Measurements from ENCODE around the gene SND1. TPM values are rescaled to one million over a fixed set of nuclear protein-coding genes. Genes with fewer than 3 reads are reported as not detected.

SND1 gene
- total RNA-seq, 1 experiment from 2014 or later: 104 TPM

DNA sequence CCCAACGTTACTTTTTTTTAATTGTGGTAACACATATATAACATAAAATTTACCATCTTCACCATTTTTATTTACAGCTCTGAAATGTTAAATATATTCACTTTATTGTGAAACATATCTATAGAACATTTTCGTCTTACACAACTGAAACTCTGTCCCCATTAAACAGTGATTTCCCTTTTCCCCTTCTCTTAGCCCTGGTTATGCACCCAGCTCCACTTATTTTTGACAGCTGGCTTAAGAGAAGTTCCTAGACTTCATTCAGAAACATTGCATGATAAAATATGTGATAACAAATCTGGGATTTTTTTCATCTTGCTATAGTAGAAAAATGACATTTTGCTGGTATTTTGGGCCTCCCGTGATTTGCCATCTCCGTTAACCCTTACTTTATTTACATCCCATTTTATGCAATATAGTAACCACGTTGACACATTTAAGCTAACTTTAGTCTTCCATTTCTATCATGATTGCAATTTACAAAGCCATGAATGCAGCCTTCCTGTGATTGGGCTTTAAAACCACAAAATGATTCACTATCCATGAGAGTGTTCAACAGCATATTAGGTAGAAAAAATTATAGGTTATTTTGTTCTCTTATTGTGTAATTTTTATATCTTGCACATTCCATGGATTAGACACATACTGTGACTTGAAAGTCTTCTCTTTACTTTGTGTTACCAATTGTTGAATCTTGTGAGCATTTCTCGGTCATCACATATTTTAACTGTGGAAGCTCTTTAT is 139.6 kb downstream of the SND1 start:
- no peak overlapping the region for H3K4me3 ChIP-seq (ENCODE audit: low read length)
- no peaks in the 10 kb centered on the region for H3K9me3 ChIP-seq (ENCODE audit: low read length)
- no peak overlapping the region for H3K4me2 ChIP-seq (ENCODE audit: low read depth, low read length, poor library complexity, severe bottlenecking)
- peak overlapping the region; percentile 35 for H3K27ac ChIP-seq (ENCODE audit: low read length)
- no peaks in the 10 kb centered on the region for H3K9me2 ChIP-seq (replicated peaks; ENCODE audit: insufficient read depth, low read length)
- H3K79me2 ChIP-seq (ENCODE audit: low read length): peaks cover 97% of the 10 kb centered on the region
- H4K20me1 ChIP-seq (ENCODE audit: insufficient read depth, low read depth, low read length): no peaks in the 10 kb centered on the region
- no peak for DNase-seq
- no peak overlapping the region for H3K9ac ChIP-seq (ENCODE audit: low read length)
- no peaks in the 10 kb centered on the region for H3K27me3 ChIP-seq (ENCODE audit: low read length)
- peaks cover 73% of the 10 kb centered on the region for H3K4me1 ChIP-seq (ENCODE audit: low read length)
- no peaks in the 10 kb centered on the region for H3K36me3 ChIP-seq (ENCODE audit: insufficient read depth, low read length)
- no peak overlapping the region for H2AFZ ChIP-seq (ENCODE audit: low read length)

GRCh38 chr7:127792528-127793342 is 140.7 kb downstream of the SND1 start:
- H3K9me3 ChIP-seq (ENCODE audit: low read length): no peaks in the 10 kb centered on the region
- H3K27me3 ChIP-seq (ENCODE audit: low read length): no peaks in the 10 kb centered on the region
- no peak overlapping the region for H3K9ac ChIP-seq (ENCODE audit: low read length)
- H3K27ac ChIP-seq (ENCODE audit: low read length): peak overlapping the region; percentile 38
- peaks cover 97% of the 10 kb centered on the region for H3K79me2 ChIP-seq (ENCODE audit: low read length)
- H3K4me2 ChIP-seq (ENCODE audit: low read depth, low read length, poor library complexity, severe bottlenecking): peak overlapping the region; percentile 10
- DNase-seq: peak; percentile 81
- H3K9me2 ChIP-seq (replicated peaks; ENCODE audit: insufficient read depth, low read length): no peaks in the 10 kb centered on the region
- no peak overlapping the region for H2AFZ ChIP-seq (ENCODE audit: low read length)
- peaks cover 63% of the 10 kb centered on the region for H3K4me1 ChIP-seq (ENCODE audit: low read length)
- no peaks in the 10 kb centered on the region for H3K36me3 ChIP-seq (ENCODE audit: insufficient read depth, low read length)
- H3K4me3 ChIP-seq (ENCODE audit: low read length): no peak overlapping the region
- no peaks in the 10 kb centered on the region for H4K20me1 ChIP-seq (ENCODE audit: insufficient read depth, low read depth, low read length)

DNA sequence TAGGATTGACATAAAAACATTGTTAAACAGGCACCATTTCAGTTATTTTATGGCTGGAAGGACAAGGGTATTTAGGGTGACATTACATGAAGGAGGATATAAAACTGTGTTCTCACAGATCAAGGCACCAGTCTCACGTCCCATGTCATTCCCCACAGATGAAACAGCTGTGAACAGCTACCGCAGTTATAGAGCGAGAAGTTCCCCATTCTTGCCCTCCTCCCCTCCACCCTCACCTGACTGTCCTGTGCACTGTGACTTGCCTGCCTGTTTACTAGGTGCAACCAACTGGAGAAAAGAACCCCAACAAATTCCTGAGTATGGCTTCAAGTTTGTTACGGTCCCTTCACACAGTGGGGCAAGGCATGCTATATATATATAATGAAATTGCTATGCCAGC is 141.6 kb downstream of the SND1 start:
- DNase-seq: no peak
- no peak overlapping the region for H2AFZ ChIP-seq (ENCODE audit: low read length)
- peak overlapping the region; percentile 25 for H3K4me2 ChIP-seq (ENCODE audit: low read depth, low read length, poor library complexity, severe bottlenecking)
- H3K36me3 ChIP-seq (ENCODE audit: insufficient read depth, low read length): no peaks in the 10 kb centered on the region
- no peaks in the 10 kb centered on the region for H3K9me3 ChIP-seq (ENCODE audit: low read length)
- H3K4me3 ChIP-seq (ENCODE audit: low read length): no peak overlapping the region
- no peak overlapping the region for H3K9ac ChIP-seq (ENCODE audit: low read length)
- peaks cover 60% of the 10 kb centered on the region for H3K4me1 ChIP-seq (ENCODE audit: low read length)
- no peaks in the 10 kb centered on the region for H4K20me1 ChIP-seq (ENCODE audit: insufficient read depth, low read depth, low read length)
- H3K79me2 ChIP-seq (ENCODE audit: low read length): peaks cover 97% of the 10 kb centered on the region
- no peaks in the 10 kb centered on the region for H3K27me3 ChIP-seq (ENCODE audit: low read length)
- H3K9me2 ChIP-seq (replicated peaks; ENCODE audit: insufficient read depth, low read length): no peaks in the 10 kb centered on the region
- H3K27ac ChIP-seq (ENCODE audit: low read length): peak overlapping the region; percentile 38

GRCh38 chr7:127794136-127794535 is 142.1 kb downstream of the SND1 start:
- no peak for DNase-seq
- Histone ChIP-seq H3K9me2 (replicated peaks; ENCODE audit: insufficient read depth, low read length) (no peaks in the 10 kb centered on the region), H3K9ac (ENCODE audit: low read length) (no peak overlapping the region), H2AFZ (ENCODE audit: low read length) (no peak overlapping the region), H3K4me1 (ENCODE audit: low read length) (peaks cover 58% of the 10 kb centered on the region), H3K4me3 (ENCODE audit: low read length) (no peak overlapping the region), H3K36me3 (ENCODE audit: insufficient read depth, low read length) (no peaks in the 10 kb centered on the region), H3K79me2 (ENCODE audit: low read length) (peaks cover 97% of the 10 kb centered on the region), H3K9me3 (ENCODE audit: low read length) (no peaks in the 10 kb centered on the region), H3K27ac (ENCODE audit: low read length) (peak overlapping the region; percentile 38), H3K27me3 (ENCODE audit: low read length) (no peaks in the 10 kb centered on the region), H3K4me2 (ENCODE audit: low read depth, low read length, poor library complexity, severe bottlenecking) (peak overlapping the region; percentile 25), H4K20me1 (ENCODE audit: insufficient read depth, low read depth, low read length) (no peaks in the 10 kb centered on the region)

- Histone ChIP-seq H3K27me3 (ENCODE audit: low read length) (no peaks in the 10 kb centered on the region), H3K4me3 (ENCODE audit: low read length) (no peak overlapping the region), H3K9ac (ENCODE audit: low read length) (no peak overlapping the region), H3K9me2 (replicated peaks; ENCODE audit: insufficient read depth, low read length) (no peaks in the 10 kb centered on the region), H4K20me1 (ENCODE audit: insufficient read depth, low read depth, low read length) (no peaks in the 10 kb centered on the region), H3K79me2 (ENCODE audit: low read length) (peaks cover 97% of the 10 kb centered on the region), H2AFZ (ENCODE audit: low read length) (no peak overlapping the region), H3K9me3 (ENCODE audit: low read length) (no peaks in the 10 kb centered on the region), H3K4me2 (ENCODE audit: low read depth, low read length, poor library complexity, severe bottlenecking) (no peak overlapping the region), H3K36me3 (ENCODE audit: insufficient read depth, low read length) (no peaks in the 10 kb centered on the region), H3K27ac (ENCODE audit: low read length) (peak overlapping the region; percentile 38; the same call in 1 of the 2 replicates), H3K4me1 (ENCODE audit: low read length) (peaks cover 58% of the 10 kb centered on the region)
- DNase-seq: no peak
Measured at GRCh38 chr7:127794551-127794950, 142.6 kb downstream of the SND1 start.

DNA sequence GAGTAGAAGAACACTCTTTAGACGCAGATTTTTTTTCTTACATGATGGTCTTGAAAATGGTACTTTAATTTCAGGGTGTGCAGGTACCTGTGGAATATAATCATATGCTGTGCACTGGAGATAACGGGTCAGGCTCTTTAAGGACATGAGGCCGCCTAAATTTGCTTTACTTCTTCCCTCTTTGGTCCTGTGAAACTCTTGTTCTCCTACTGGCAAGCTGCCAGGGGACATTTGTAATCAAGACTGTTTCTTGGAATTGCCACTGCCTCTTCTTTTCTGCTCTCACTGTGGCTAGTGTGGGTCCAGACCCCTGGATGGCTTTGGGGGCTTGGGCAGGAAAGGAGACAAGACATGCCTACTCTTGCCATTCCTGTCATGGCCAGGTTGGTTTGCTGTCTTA is 146.0 kb downstream of the SND1 start:
- Histone ChIP-seq H3K27me3 (ENCODE audit: low read length) (no peaks in the 10 kb centered on the region), H3K9me2 (replicated peaks; ENCODE audit: insufficient read depth, low read length) (no peaks in the 10 kb centered on the region), H4K20me1 (ENCODE audit: insufficient read depth, low read depth, low read length) (no peaks in the 10 kb centered on the region), H3K27ac (ENCODE audit: low read length) (peak overlapping the region; percentile 2; the same call in 1 of the 2 replicates), H3K4me2 (ENCODE audit: low read depth, low read length, poor library complexity, severe bottlenecking) (no peak overlapping the region), H3K9me3 (ENCODE audit: low read length) (no peaks in the 10 kb centered on the region), H3K36me3 (ENCODE audit: insufficient read depth, low read length) (no peaks in the 10 kb centered on the region), H3K4me3 (ENCODE audit: low read length) (no peak overlapping the region), H3K79me2 (ENCODE audit: low read length) (peaks cover 94% of the 10 kb centered on the region), H2AFZ (ENCODE audit: low read length) (no peak overlapping the region), H3K4me1 (ENCODE audit: low read length) (peaks cover 34% of the 10 kb centered on the region), H3K9ac (ENCODE audit: low read length) (no peak overlapping the region)
- DNase-seq: no peak

- H4K20me1 ChIP-seq (ENCODE audit: insufficient read depth, low read depth, low read length): no peaks in the 10 kb centered on the region
- no peaks in the 10 kb centered on the region for H3K27me3 ChIP-seq (ENCODE audit: low read length)
- no peak overlapping the region for H3K4me2 ChIP-seq (ENCODE audit: low read depth, low read length, poor library complexity, severe bottlenecking)
- H2AFZ ChIP-seq (ENCODE audit: low read length): no peak overlapping the region
- H3K4me1 ChIP-seq (ENCODE audit: low read length): peaks cover 25% of the 10 kb centered on the region
- H3K9me3 ChIP-seq (ENCODE audit: low read length): no peaks in the 10 kb centered on the region
- no peak overlapping the region for H3K27ac ChIP-seq (ENCODE audit: low read length)
- no peak overlapping the region for H3K4me3 ChIP-seq (ENCODE audit: low read length)
- H3K9ac ChIP-seq (ENCODE audit: low read length): no peak overlapping the region
- no peaks in the 10 kb centered on the region for H3K9me2 ChIP-seq (replicated peaks; ENCODE audit: insufficient read depth, low read length)
- no peak for DNase-seq
- peaks cover 92% of the 10 kb centered on the region for H3K79me2 ChIP-seq (ENCODE audit: low read length)
- no peaks in the 10 kb centered on the region for H3K36me3 ChIP-seq (ENCODE audit: insufficient read depth, low read length)
Measured at GRCh38 chr7:127798769-127799372, 146.9 kb downstream of the SND1 start.
